ENCODE measurements around the gene GLB1L2. TPM values are rescaled to one million over a fixed set of nuclear protein-coding genes. Genes with fewer than 3 reads are reported as not detected.

Gene GLB1L2
- total RNA-seq, 4 donors from 2014 or later, result 4.2 to 21.6 (median 12.4) TPM

GRCh38 chr11:134346976-134347350 lies 15.2 kb downstream of the GLB1L2 start:
- H3K4me3 ChIP-seq, result no peak overlapping the region
- H3K9me3 ChIP-seq, result no peaks in the 10 kb centered on the region
- DNase-seq, result no peak
- H3K27ac ChIP-seq, result no peak overlapping the region
- H3K27me3 ChIP-seq, result no peaks in the 10 kb centered on the region
- H3K4me1 ChIP-seq, result no peaks in the 10 kb centered on the region
- H3K36me3 ChIP-seq, result no peaks in the 10 kb centered on the region
- TF ChIP-seq POLR2A (IDR thresholded peaks at IDR 0.05) (no peak), CTCF (IDR thresholded peaks at IDR 0.05) (no peak)

GRCh38 chr11:134347441-134347840 lies 15.7 kb downstream of the GLB1L2 start:
- TF ChIP-seq CTCF (IDR thresholded peaks at IDR 0.05), result no peak
- no peak for TF ChIP-seq POLR2A (IDR thresholded peaks at IDR 0.05)
- DNase-seq, result no peak
- H3K36me3 ChIP-seq, result no peaks in the 10 kb centered on the region
- no peak overlapping the region for H3K4me3 ChIP-seq
- no peaks in the 10 kb centered on the region for H3K27me3 ChIP-seq
- H3K4me1 ChIP-seq, result no peaks in the 10 kb centered on the region
- H3K9me3 ChIP-seq, result no peaks in the 10 kb centered on the region
- no peak overlapping the region for H3K27ac ChIP-seq

- H3K27ac ChIP-seq, result no peak overlapping the region
- TF ChIP-seq POLR2A (IDR thresholded peaks at IDR 0.05) (no peak), CTCF (IDR thresholded peaks at IDR 0.05) (no peak)
- no peak for DNase-seq
- H3K4me1 ChIP-seq, result no peaks in the 10 kb centered on the region
- H3K9me3 ChIP-seq, result no peaks in the 10 kb centered on the region
- no peaks in the 10 kb centered on the region for H3K36me3 ChIP-seq
- H3K27me3 ChIP-seq, result no peaks in the 10 kb centered on the region
- no peak overlapping the region for H3K4me3 ChIP-seq
These were observed 17.5 kb downstream of the GLB1L2 start for GRCh38 chr11:134349109-134349801.

- DNase-seq, result peak in 1 of 3 donors; percentile 21
- TF ChIP-seq CTCF (IDR thresholded peaks at IDR 0.05), result no peak
- TF ChIP-seq POLR2A (IDR thresholded peaks at IDR 0.05), result no peak
- Histone ChIP-seq H3K36me3 (no peaks in the 10 kb centered on the region), H3K4me3 (no peak overlapping the region), H3K27me3 (no peaks in the 10 kb centered on the region), H3K9me3 (no peaks in the 10 kb centered on the region), H3K4me1 (no peaks in the 10 kb centered on the region), H3K27ac (no peak overlapping the region)
These were observed 18.1 kb downstream of the GLB1L2 start for GRCh38 chr11:134349802-134350355.

GRCh38 chr11:134350381-134350780 lies 18.6 kb downstream of the GLB1L2 start:
- peak in 1 of 3 donors; percentile 6 for DNase-seq
- TF ChIP-seq CTCF (IDR thresholded peaks at IDR 0.05), result no peak
- no peak for TF ChIP-seq POLR2A (IDR thresholded peaks at IDR 0.05)

More at GRCh38 chr11:134350381-134350780, 18.6 kb downstream of the GLB1L2 start:
- Histone ChIP-seq H3K4me1 (no peaks in the 10 kb centered on the region), H3K36me3 (no peaks in the 10 kb centered on the region), H3K27me3 (no peaks in the 10 kb centered on the region), H3K4me3 (no peak overlapping the region), H3K27ac (no peak overlapping the region), H3K9me3 (no peaks in the 10 kb centered on the region)

Data from Peyer's patch (tissue), 4 donors.